K562 (cell line): ENCODE measurements around the gene ZNF691. TPM values are rescaled to one million over a fixed set of nuclear protein-coding genes. Genes with fewer than 3 reads are reported as not detected.

ENCODE experiments used
- ARID1B ChIP-seq: fragments of 450-650 bp; IDR thresholded peaks from 2 replicates; pipeline ENCODE4 v1.6.1; 2016; ENCODE audit warnings: antibody characterized with exemption, mild to moderate bottlenecking, inconsistent platforms
- ATF4 ChIP-seq: fragments of 450-650 bp; formaldehyde crosslinking; IDR thresholded peaks from 2 replicates; pipeline ENCODE4 v1.4.0; 2022; ENCODE audit warnings: mild to moderate bottlenecking, moderate library complexity
- C11orf30 ChIP-seq: fragments of 450-650 bp; IDR thresholded peaks from 2 replicates; pipeline ENCODE4 v1.6.1; 2016; ENCODE audit warnings: low read depth, mild to moderate bottlenecking
- CREM ChIP-seq: IDR thresholded peaks from 2 replicates; pipeline ENCODE4 v1.6.1; 2014; ENCODE audit warnings: antibody characterized with exemption, low read depth
- HBP1 ChIP-seq: fragments of 450-650 bp; formaldehyde crosslinking; IDR thresholded peaks from 2 replicates; pipeline ENCODE4 v1.4.0; 2022; ENCODE audit warnings: missing genetic modification characterization
- JUND ChIP-seq, 2 experiments: IDR thresholded peaks; 2 replicates in 1 of 2; 3 replicates in 1 of 2; pipeline ENCODE4 v1.6.1; 2011; ENCODE audit warnings: borderline replicate concordance in 2 of 2, low read depth in 2 of 2, low read length in 2 of 2, improper control_type of control experiment in 1 of 2, missing biosample characterization in 1 of 2, missing genetic modification characterization in 1 of 2, missing genetic modification reagents in 1 of 2
- MTA2 ChIP-seq: fragments of 450-650 bp; IDR thresholded peaks from 2 replicates; pipeline ENCODE4 v1.6.1; 2016; ENCODE audit warnings: low read depth
- NFXL1 ChIP-seq: fragments of 450-650 bp; formaldehyde crosslinking; IDR thresholded peaks from 2 replicates; pipeline ENCODE4 v1.4.0; 2021; ENCODE audit warnings: mild to moderate bottlenecking
- RCOR1 ChIP-seq, 2 experiments: IDR thresholded peaks; 2 replicates each; pipeline ENCODE4 v1.6.1; 2012; ENCODE audit warnings: low read depth in 2 of 2, low read length in 2 of 2, borderline replicate concordance in 1 of 2, improper control_type of control experiment in 1 of 2
- SAP30 ChIP-seq: fragments of 200-600 bp; sonication (generic); IDR thresholded peaks from 2 replicates; pipeline ENCODE4 v1.6.1; 2012; ENCODE audit warnings: borderline replicate concordance, low read depth, mild to moderate bottlenecking, moderate library complexity, low read length, control low read depth, inconsistent platforms; ENCODE audit not compliant: insufficient read depth, poor library complexity, severe bottlenecking
- XRCC3 ChIP-seq: fragments of 450-650 bp; IDR thresholded peaks from 2 replicates; pipeline ENCODE4 v1.6.1; 2017; ENCODE audit warnings: mild to moderate bottlenecking, moderate library complexity
- ZNF133 ChIP-seq: fragments of 250-450 bp; sonication (Bioruptor Pico); IDR thresholded peaks from 2 replicates; pipeline ENCODE4 v1.4.0; 2020; ENCODE audit warnings: mild to moderate bottlenecking
- ZNF174 ChIP-seq: fragments of 250-450 bp; sonication (Bioruptor Pico); IDR thresholded peaks from 2 replicates; pipeline ENCODE4 v1.4.0; 2020; ENCODE audit warnings: mild to moderate bottlenecking
- ZNF57 ChIP-seq: fragments of 450-650 bp; formaldehyde crosslinking; IDR thresholded peaks from 2 replicates; pipeline ENCODE4 v1.4.0; 2020; ENCODE audit warnings: mild to moderate bottlenecking, moderate library complexity
- ZNF699 ChIP-seq: fragments of 250-450 bp; sonication (Bioruptor Pico); IDR thresholded peaks from 2 replicates; pipeline ENCODE4 v1.8.0; 2021; ENCODE audit warnings: mild to moderate bottlenecking, moderate library complexity; ENCODE audit not compliant: insufficient replicate concordance
- polyA plus RNA-seq, 8 experiments: library from polyadenylated mRNA; depleted of rRNA in 4 of 8; stranded (reverse) in 5 of 8; unstranded in 3 of 8; fragments of >200 nt; fragmentation: Nextera tagmentation in 2 of 8; fragmentation: Illumina TruSeq in 1 of 8; extraction: Ambion mirVana in 2 of 8; extraction: Trizol in 1 of 8; gene quantifications; 2 replicates each; pipeline versions ENCODE4 v1.2.1 to v1.2.3, GENCODE V29; 2011 to 2014; ENCODE audit warnings: inconsistent platforms in 1 of 8, missing spikeins in 1 of 8
- total RNA-seq, 7 experiments: library from RNA; depleted of rRNA in 6 of 7; stranded (reverse); fragments of >200 nt in 6 of 7; fragmentation: Illumina TruSeq in 2 of 7; extraction: Trizol in 2 of 7; gene quantifications; 2 replicates each; pipeline versions ENCODE4 v1.2.1 to v1.2.3, GENCODE V29; 2011 to 2021; ENCODE audit warnings: low replicate concordance in 1 of 7
- TF ChIP-seq, protein P1 (sequence below): fragments of 250-450 bp; sonication (Bioruptor Pico); IDR thresholded peaks from 2 replicates; pipeline ENCODE4 v1.4.0; 2020; ENCODE audit warnings: mild to moderate bottlenecking
- TF ChIP-seq, protein P2 (sequence below): IDR thresholded peaks from 2 replicates; pipeline ENCODE4 v1.6.1; 2012; ENCODE audit warnings: low read depth, low read length, improper control_type of control experiment, borderline replicate concordance

The ZNF691 gene
- total and polyA plus RNA-seq, 9 of the 15 experiments (the other 6 are each of a cell fraction or from before 2014, with no cell fraction given) = 10.7 to 30.4 (median 14.8) TPM

DNA sequence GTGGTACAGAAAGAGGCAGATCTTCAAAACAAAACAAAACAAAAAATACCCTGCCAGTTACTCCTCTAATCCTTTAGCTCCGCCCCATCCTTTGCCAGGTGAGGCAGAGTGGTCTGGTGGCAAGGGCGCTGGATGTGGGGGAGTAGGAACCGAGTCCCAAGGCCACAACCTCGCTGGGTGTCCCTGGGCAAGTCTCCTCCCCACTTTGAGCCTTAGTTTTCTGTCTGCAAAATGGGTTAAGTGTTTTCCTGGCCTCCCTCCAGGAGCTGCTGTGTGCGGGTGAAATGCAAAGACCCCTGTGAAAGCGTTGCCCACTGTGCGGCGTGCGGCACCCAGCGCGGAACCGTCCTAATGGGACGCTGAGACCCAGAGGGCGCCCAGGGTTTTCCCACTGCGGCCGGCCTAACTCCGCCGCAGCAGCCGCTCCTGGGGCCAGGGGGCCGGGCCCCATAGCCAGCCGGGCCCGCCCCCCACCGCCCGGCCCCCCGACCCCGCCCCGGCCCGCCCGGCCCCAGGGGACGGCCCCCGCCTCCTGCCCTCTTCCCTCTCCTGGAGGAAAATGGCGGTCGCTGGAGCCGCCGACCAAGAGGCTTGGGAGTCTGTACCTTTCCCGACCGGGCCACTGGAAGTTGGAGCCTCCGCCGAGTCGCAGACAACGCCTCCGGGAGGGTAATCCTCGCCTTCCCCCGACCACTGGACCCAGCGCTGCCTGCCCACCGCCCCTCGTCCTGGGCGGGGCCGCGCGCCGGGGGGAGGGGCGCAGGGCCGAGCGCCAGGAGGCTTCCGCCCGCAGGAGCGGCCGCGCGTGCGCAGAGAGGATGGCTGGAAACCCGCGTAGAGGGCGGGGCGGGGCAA is 29.6 kb upstream of the ZNF691 start, which contains the start of the genes ERMAP and SVBP (continued):
- peak; percentile 41 for TF ChIP-seq SAP30
- no peak for TF ChIP-seq ZNF133 (CRISPR knock-in tag)
- TF ChIP-seq, protein P1, sequence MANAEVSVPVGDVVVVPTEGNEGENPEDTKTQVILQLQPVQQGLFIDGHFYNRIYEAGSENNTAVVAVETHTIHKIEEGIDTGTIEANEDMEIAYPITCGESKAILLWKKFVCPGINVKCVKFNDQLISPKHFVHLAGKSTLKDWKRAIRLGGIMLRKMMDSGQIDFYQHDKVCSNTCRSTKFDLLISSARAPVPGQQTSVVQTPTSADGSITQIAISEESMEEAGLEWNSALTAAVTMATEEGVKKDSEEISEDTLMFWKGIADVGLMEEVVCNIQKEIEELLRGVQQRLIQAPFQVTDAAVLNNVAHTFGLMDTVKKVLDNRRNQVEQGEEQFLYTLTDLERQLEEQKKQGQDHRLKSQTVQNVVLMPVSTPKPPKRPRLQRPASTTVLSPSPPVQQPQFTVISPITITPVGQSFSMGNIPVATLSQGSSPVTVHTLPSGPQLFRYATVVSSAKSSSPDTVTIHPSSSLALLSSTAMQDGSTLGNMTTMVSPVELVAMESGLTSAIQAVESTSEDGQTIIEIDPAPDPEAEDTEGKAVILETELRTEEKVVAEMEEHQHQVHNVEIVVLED (CRISPR knock-in tag) = peak; percentile 55
- no peak for TF ChIP-seq NFXL1 (CRISPR knock-in tag)
- peak; percentile 31; the same call in 1 of the 2 replicates for TF ChIP-seq JUND (IDR thresholded peaks at IDR 0.05; ENCODE audit: borderline replicate concordance, low read depth, low read length)
- no peak for TF ChIP-seq JUND (tag; IDR thresholded peaks at IDR 0.05; ENCODE audit: borderline replicate concordance, low read depth, low read length)
- TF ChIP-seq, protein P2, sequence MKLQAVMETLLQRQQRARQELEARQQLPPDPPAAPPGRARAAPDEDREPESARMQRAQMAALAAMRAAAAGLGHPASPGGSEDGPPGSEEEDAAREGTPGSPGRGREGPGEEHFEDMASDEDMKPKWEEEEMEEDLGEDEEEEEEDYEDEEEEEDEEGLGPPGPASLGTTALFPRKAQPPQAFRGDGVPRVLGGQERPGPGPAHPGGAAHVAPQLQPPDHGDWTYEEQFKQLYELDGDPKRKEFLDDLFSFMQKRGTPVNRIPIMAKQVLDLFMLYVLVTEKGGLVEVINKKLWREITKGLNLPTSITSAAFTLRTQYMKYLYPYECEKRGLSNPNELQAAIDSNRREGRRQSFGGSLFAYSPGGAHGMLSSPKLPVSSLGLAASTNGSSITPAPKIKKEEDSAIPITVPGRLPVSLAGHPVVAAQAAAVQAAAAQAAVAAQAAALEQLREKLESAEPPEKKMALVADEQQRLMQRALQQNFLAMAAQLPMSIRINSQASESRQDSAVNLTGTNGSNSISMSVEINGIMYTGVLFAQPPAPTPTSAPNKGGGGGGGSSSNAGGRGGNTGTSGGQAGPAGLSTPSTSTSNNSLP = no peak
- TF ChIP-seq ATF4 (CRISPR knock-in tag) = no peak
- no peak for TF ChIP-seq ZNF699 (CRISPR knock-in tag)
- TF ChIP-seq C11orf30 = no peak
- TF ChIP-seq MTA2 = no peak
- no peak for TF ChIP-seq HBP1
- TF ChIP-seq XRCC3 = no peak
- 0 out of 2 replicates have a peak, but pooled peaks have one; percentile 14 for TF ChIP-seq CREM
- TF ChIP-seq ZNF174 (CRISPR knock-in tag) = no peak
- no peak for TF ChIP-seq ZNF57 (CRISPR knock-in tag)
- TF ChIP-seq RCOR1 (IDR thresholded peaks at IDR 0.05; ENCODE audit: borderline replicate concordance in 1 of 2, low read depth in 2 of 2, low read length in 2 of 2) = no peak; a peak in 2 of 4 replicates
- no peak for TF ChIP-seq ARID1B
